Activated CD4-positive, alpha-beta T cell treated with anti-CD3 and anti-CD28 coated beads for 36 hours (primary cell): Measurements from ENCODE around the gene SLC12A2. TPM values are rescaled to one million over a fixed set of nuclear protein-coding genes. Genes with fewer than 3 reads are reported as not detected.

Experiments
- ATAC-seq: fragments of 200-7000 bp; cut with Tn5 transposase; one replicate; pipeline ENCODE4 v1.10.0; 2021; ENCODE audit warnings: mild to moderate bottlenecking, moderate library complexity
- CTCF ChIA-PET: fragments of 350-600 bp; sonication (Branson Sonifier 250); formaldehyde crosslinking; loops from one replicate; lab custom pipeline; 2021; ENCODE audit warnings: antibody characterized with exemption; lab: Charles Lee
- POLR2A ChIA-PET: fragments of 350-600 bp; sonication (Branson Sonifier 250); formaldehyde crosslinking; loops from one replicate; lab custom pipeline; 2021; ENCODE audit warnings: antibody characterized with exemption, inconsistent platforms; lab: Charles Lee
- DNase-seq: peaks from one replicate; pipeline ENCODE4 v3.0.0-alpha.2; 2020
- H3K27ac Mint-ChIP-seq: one replicate; pipeline ENCODE4 v1.8.0; 2021; ENCODE audit warnings: mixed read lengths
- H3K27me3 Mint-ChIP-seq: one replicate; pipeline ENCODE4 v1.8.0; 2021; ENCODE audit warnings: mixed read lengths
- H3K36me3 Mint-ChIP-seq: one replicate; pipeline ENCODE4 v1.8.0; 2021; ENCODE audit warnings: low read depth, mixed read lengths
- H3K4me1 Mint-ChIP-seq: one replicate; pipeline ENCODE4 v1.8.0; 2021; ENCODE audit warnings: mixed read lengths
- H3K4me3 Mint-ChIP-seq: one replicate; pipeline ENCODE4 v1.8.0; 2021; ENCODE audit warnings: mild to moderate bottlenecking, moderate library complexity, mixed read lengths
- H3K9me3 Mint-ChIP-seq: one replicate; pipeline ENCODE4 v1.8.0; 2021; ENCODE audit warnings: low read depth, mixed read lengths
- intact Hi-C, 2 experiments: fragments of 100-400 bp; cut with DNase I in 1 of 2; cut with micrococcal nuclease in 1 of 2; formaldehyde crosslinking; loops; one replicate each; pipeline versions ENCODE4 v1.14.2 to v1.15.1; 2022 to 2024; cut with DNase I, micrococcal nuclease
- total RNA-seq, 2 experiments: library from RNA; stranded (reverse); gene quantifications; one replicate each; pipeline ENCODE4 v1.2.3, GENCODE V29; 2021

The SLC12A2 gene
- total RNA-seq, 2 experiments from 2014 or later = 8.0 to 13.1 TPM

- CTCF ChIA-PET = interaction anchor here (1.1 kb wide), 1 partner anchor 66 kb away, joined by 3 read pairs; no protein-coding TSS in a partner anchor
- intact Hi-C loops = no loop called here
- no peak for ATAC-seq
- Mint-ChIP-seq H3K27ac (no peak overlapping the region), H3K4me1 (no peaks in the 10 kb centered on the region), H3K36me3 (peaks cover 5% of the 10 kb centered on the region), H3K4me3 (no peak overlapping the region), H3K9me3 (no peaks in the 10 kb centered on the region), H3K27me3 (no peaks in the 10 kb centered on the region)
- POLR2A ChIA-PET = no interaction called here
- no peak for DNase-seq
Measured at GRCh38 chr5:128126241-128126640, 42.7 kb downstream of the SLC12A2 start.

DNA sequence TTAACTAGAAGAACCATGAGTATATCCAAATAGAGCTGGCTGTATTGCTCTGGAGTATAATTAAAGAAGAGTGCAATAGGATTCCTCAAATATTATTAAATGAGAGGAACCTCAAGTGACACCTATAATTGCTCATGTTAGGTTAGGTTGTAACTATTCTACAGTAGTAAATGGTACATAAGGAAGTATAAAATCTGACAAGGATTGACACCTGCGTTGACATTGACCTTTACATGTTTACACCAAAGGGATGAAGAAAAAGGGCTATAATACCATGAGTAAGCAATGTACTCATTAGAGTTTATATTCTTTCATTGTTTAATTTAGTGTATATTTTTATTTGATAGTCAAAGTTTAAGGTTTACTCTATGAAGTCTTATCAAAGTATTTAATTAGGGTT is 48.9 kb downstream of the SLC12A2 start:
- no peaks in the 10 kb centered on the region for H3K4me1 Mint-ChIP-seq
- H3K27ac Mint-ChIP-seq = no peak overlapping the region
- DNase-seq (no peak), ATAC-seq (no peak)
- H3K4me3 Mint-ChIP-seq = no peak overlapping the region
- intact Hi-C loops = no loop called here
- H3K36me3 Mint-ChIP-seq = peaks cover 32% of the 10 kb centered on the region
- ChIA-PET CTCF (interaction anchor here (1.1 kb wide), 1 partner anchor 7 kb away, joined by 3 read pairs; no protein-coding TSS in a partner anchor), POLR2A (no interaction called here)
- no peaks in the 10 kb centered on the region for H3K9me3 Mint-ChIP-seq
- no peaks in the 10 kb centered on the region for H3K27me3 Mint-ChIP-seq

DNA sequence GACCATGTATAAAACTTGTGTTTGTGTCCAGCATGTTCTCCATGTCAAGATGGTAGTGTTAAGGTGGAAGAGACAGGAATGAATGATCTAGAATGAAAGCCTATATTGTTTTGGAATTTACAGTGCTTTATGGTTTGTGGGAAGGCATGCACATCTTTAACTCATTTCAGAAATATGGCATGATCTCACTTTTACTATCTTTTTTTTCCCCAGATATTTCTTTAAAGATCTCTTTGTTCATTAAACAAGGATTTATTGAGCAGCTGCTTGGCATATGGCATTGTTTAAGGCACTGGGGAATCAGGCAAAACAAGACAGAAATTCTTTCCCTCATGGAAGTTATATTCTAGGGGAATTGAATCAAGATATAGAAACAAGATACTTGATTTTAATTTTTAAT is 51.7 kb downstream of the SLC12A2 start:
- Mint-ChIP-seq H3K4me3 (no peak overlapping the region), H3K27me3 (no peaks in the 10 kb centered on the region), H3K36me3 (peaks cover 39% of the 10 kb centered on the region), H3K27ac (no peak overlapping the region), H3K4me1 (no peaks in the 10 kb centered on the region), H3K9me3 (no peaks in the 10 kb centered on the region)
- no peak for ATAC-seq
- CTCF ChIA-PET = no interaction called here
- intact Hi-C loops = no loop called here
- POLR2A ChIA-PET = no interaction called here
- no peak for DNase-seq

GRCh38 chr5:128143911-128144310 is 60.3 kb downstream of the SLC12A2 start:
- ChIA-PET POLR2A (no interaction called here), CTCF (no interaction called here)
- intact Hi-C loops = no loop called here
- Mint-ChIP-seq H3K4me3 (no peak overlapping the region), H3K27me3 (no peaks in the 10 kb centered on the region), H3K4me1 (no peaks in the 10 kb centered on the region), H3K36me3 (peaks cover 8% of the 10 kb centered on the region), H3K27ac (no peak overlapping the region), H3K9me3 (no peaks in the 10 kb centered on the region)
- ATAC-seq = no peak
- no peak for DNase-seq

DNA sequence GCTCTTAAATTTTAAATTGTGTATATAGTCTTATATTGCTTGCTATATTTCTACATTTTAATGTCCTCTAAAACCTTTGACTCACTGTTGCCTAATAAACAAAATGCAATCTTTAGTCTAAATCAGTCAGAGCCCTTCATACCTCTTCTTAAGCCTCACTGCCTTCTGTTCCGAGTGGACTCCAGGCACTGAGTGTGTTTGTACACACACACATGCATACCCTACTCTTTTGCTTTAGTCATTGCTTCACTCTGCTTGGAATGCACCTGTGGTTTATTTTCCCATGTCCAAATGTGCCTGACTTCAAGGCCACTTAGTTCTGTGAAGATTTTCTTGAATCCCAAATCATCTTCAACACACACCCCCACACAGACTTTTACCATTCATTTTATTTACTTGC is 60.9 kb downstream of the SLC12A2 start:
- Mint-ChIP-seq H3K36me3 (peaks cover 11% of the 10 kb centered on the region), H3K4me3 (no peak overlapping the region), H3K4me1 (no peaks in the 10 kb centered on the region), H3K9me3 (no peaks in the 10 kb centered on the region), H3K27ac (no peak overlapping the region), H3K27me3 (no peaks in the 10 kb centered on the region)
- ATAC-seq (no peak), DNase-seq (no peak)
- ChIA-PET CTCF (no interaction called here), POLR2A (no interaction called here)
- intact Hi-C loops = no loop called here

DNA sequence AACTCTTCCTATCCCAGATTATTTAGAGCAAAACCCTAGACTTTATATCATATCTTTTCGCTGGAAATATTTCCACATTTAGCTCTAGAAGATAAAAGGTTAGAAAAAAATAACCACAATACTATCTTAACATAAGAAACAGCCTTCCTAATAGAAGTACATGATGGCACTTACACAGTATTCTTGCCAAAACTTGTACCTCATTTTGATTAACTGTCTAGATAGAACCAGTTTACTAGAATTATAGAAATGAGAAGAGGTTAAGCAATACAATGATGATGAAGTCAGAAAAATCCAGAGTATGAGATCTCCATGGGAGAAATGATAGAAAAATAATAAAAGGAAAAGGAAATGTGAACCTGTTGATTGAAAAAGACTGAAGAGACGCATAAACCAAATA is 63.1 kb downstream of the SLC12A2 start:
- H3K27me3 Mint-ChIP-seq = no peaks in the 10 kb centered on the region
- H3K4me1 Mint-ChIP-seq = no peaks in the 10 kb centered on the region
- no peak overlapping the region for H3K27ac Mint-ChIP-seq
- H3K4me3 Mint-ChIP-seq = no peak overlapping the region
- ATAC-seq (no peak), DNase-seq (no peak)
- ChIA-PET POLR2A (no interaction called here), CTCF (interaction anchor here (0.6 to 1.5 kb wide), 3 partner anchors 10 to 362 kb away, joined by 3 read pairs; no protein-coding TSS in a partner anchor)
- H3K9me3 Mint-ChIP-seq = no peaks in the 10 kb centered on the region
- intact Hi-C loops = no loop called here
- peaks cover 15% of the 10 kb centered on the region for H3K36me3 Mint-ChIP-seq

- Mint-ChIP-seq H3K27me3 (no peaks in the 10 kb centered on the region), H3K4me3 (no peak overlapping the region), H3K27ac (no peak overlapping the region), H3K4me1 (no peaks in the 10 kb centered on the region), H3K36me3 (peaks cover 45% of the 10 kb centered on the region), H3K9me3 (peaks cover 2% of the 10 kb centered on the region)
- CTCF ChIA-PET = no interaction called here
- POLR2A ChIA-PET = no interaction called here
- intact Hi-C loops = no loop called here
- no peak for ATAC-seq
- no peak for DNase-seq
Measured at GRCh38 chr5:128154943-128155342, 71.4 kb downstream of the SLC12A2 start.

GRCh38 chr5:128155776-128156175 is 72.2 kb downstream of the SLC12A2 start:
- ChIA-PET CTCF (interaction anchor here (0.5 kb wide), 1 partner anchor 277 kb away, joined by 4 read pairs; no protein-coding TSS in a partner anchor), POLR2A (no interaction called here)
- DNase-seq = no peak
- Mint-ChIP-seq H3K9me3 (peaks cover 2% of the 10 kb centered on the region), H3K27ac (no peak overlapping the region), H3K36me3 (peaks cover 50% of the 10 kb centered on the region), H3K4me1 (no peaks in the 10 kb centered on the region), H3K27me3 (no peaks in the 10 kb centered on the region), H3K4me3 (no peak overlapping the region)
- ATAC-seq = no peak
- intact Hi-C loops = no loop called here

DNA sequence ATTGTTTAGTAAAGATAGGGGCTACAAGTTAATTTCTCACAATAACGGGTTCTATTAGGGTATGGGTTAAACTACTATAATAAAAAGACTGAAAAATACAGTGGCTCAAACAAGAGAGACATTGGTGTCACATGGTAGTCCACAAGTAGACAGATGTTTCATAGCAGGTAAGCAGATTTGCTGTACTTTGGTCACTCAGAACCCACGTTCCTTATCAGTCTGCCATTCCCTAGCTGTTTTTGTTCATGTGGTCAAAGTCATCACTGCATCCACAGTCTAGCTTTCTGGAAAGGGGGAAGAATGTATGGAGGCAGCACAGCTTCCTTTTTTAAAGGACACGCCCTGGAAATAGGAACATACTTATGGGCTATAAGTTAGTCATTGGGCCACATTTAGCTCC is 73.0 kb downstream of the SLC12A2 start:
- H3K4me1 Mint-ChIP-seq = no peaks in the 10 kb centered on the region
- no peak overlapping the region for H3K4me3 Mint-ChIP-seq
- no peak overlapping the region for H3K27ac Mint-ChIP-seq

DNA sequence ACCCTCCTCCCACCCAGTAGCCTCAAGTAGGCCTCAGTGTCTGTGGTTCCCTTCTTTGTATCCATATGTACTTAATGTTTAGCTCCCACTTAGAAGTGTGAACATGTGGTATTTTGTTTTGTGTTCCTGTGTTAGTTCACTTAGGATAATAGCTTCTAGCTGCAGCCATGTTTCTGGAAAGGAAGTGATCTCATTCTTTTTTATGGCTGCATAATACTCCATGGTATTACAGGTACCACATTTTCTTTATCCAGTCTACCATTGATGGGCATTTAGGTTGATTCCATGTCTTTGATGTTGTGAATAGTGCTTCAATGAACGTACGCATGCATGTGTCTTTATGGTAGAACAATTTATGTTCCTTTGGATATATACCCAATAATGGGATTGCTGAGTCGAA is 74.8 kb downstream of the SLC12A2 start:
- H3K27ac Mint-ChIP-seq = no peak overlapping the region
- peaks cover 56% of the 10 kb centered on the region for H3K36me3 Mint-ChIP-seq
- H3K4me1 Mint-ChIP-seq = no peaks in the 10 kb centered on the region
- ChIA-PET CTCF (interaction anchor here (0.5 kb wide), 1 partner anchor 71 kb away, joined by 3 read pairs; no protein-coding TSS in a partner anchor), POLR2A (no interaction called here)
- H3K27me3 Mint-ChIP-seq = no peaks in the 10 kb centered on the region
- DNase-seq (no peak), ATAC-seq (no peak)
- intact Hi-C loops = no loop called here
- H3K4me3 Mint-ChIP-seq = no peak overlapping the region
- H3K9me3 Mint-ChIP-seq = peaks cover 2% of the 10 kb centered on the region

More for the DNA sequence above, 73.0 kb downstream of the SLC12A2 start:
- ATAC-seq = no peak
- ChIA-PET POLR2A (no interaction called here), CTCF (interaction anchor here (0.7 to 1.4 kb wide), 2 partner anchors 11 to 118 kb away, joined by 3 read pairs; no protein-coding TSS in a partner anchor)
- DNase-seq = no peak
- Mint-ChIP-seq H3K36me3 (peaks cover 50% of the 10 kb centered on the region), H3K9me3 (peaks cover 2% of the 10 kb centered on the region), H3K27me3 (no peaks in the 10 kb centered on the region)
- intact Hi-C loops = no loop called here

DNA sequence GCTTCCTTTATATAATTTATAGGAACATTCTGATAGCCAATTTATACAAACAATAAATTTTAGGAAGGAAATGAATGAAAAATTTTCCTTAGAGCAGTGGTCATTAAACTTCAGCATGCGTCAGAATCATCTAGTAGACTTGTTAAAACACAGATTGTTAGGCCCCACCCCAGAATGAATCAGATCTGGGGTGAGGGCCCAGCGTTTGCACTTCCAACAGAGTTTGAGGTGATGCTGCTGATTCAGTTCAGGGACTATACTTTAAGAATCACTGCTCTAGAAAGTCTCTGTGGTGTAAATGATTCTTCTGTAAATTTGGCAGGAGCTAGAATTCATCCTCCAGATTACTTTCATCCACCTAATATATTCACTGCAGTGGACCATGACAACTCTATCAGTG is 80.4 kb downstream of the SLC12A2 start:
- Mint-ChIP-seq H3K27ac (no peak overlapping the region), H3K27me3 (no peaks in the 10 kb centered on the region), H3K9me3 (no peaks in the 10 kb centered on the region), H3K36me3 (peaks cover 40% of the 10 kb centered on the region), H3K4me1 (no peaks in the 10 kb centered on the region), H3K4me3 (no peak overlapping the region)
- intact Hi-C loops = no loop called here
- ATAC-seq (no peak), DNase-seq (no peak)
- ChIA-PET POLR2A (no interaction called here), CTCF (no interaction called here)

DNA sequence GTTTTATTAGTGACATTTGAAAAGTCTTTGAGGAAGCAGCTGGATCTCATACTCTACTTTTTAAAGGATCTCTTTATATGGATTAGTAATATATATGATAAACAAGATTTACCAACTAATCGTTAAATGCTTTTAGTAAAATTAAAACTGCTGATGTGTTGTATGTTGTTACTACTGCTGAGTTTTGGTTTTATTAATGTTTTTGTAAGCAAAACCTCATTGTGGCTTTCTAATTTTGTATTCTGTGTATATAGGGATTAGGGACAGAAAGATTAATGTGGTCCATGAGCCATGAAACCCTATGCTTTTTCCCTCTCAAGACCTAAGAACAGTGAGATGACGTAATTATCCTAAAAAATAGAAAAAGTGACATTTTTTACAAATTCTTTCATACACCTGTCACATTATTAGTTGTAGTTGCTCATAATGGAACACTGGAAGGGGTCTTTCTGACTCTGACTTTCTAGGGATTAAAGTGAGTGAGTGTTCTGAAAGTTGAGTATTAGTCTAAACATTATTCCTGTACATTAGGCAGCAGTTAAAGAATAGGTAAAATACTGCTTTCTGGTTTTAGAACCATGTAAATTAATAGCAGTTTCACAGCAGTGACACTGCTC is 85.9 kb downstream of the SLC12A2 start:
- intact Hi-C loops = no loop called here
- H3K27ac Mint-ChIP-seq = no peak overlapping the region
- no peak for ATAC-seq
- H3K4me3 Mint-ChIP-seq = no peak overlapping the region
- H3K4me1 Mint-ChIP-seq = no peaks in the 10 kb centered on the region
- peaks cover 19% of the 10 kb centered on the region for H3K36me3 Mint-ChIP-seq
- POLR2A ChIA-PET = no interaction called here
- no peak for DNase-seq
- no peaks in the 10 kb centered on the region for H3K27me3 Mint-ChIP-seq
- H3K9me3 Mint-ChIP-seq = no peaks in the 10 kb centered on the region
- CTCF ChIA-PET = interaction anchor here (0.9 to 1.0 kb wide), 2 partner anchors 8 to 9 kb away, joined by 3 to 7 read pairs; no protein-coding TSS in a partner anchor
